Cardiac fibroblast (primary cell): ENCODE measurements around the gene PRTG.

Source experiments
- DNase-seq, 2 donors: peaks; one replicate each; pipeline versions ENCODE4 v3.0.0 to v3.0.0-alpha.2; 2010; ENCODE audit warnings: low read depth in 2 of 2
- H3K4me3 ChIP-seq, 2 donors: replicated peaks in 1 of 2; 1 replicate in 1 of 2; 2 replicates in 1 of 2; pipeline ENCODE4 v1.5.1; 2011; ENCODE audit warnings: low read depth in 2 of 2, low read length in 2 of 2, mild to moderate bottlenecking in 2 of 2, moderate library complexity in 1 of 2
- TF ChIP-seq, protein P1 (sequence below): IDR thresholded peaks from one replicate; pipeline ENCODE4 v1.5.1; 2011; ENCODE audit warnings: low read depth, mild to moderate bottlenecking, low read length, inconsistent platforms

Gene PRTG

DNA sequence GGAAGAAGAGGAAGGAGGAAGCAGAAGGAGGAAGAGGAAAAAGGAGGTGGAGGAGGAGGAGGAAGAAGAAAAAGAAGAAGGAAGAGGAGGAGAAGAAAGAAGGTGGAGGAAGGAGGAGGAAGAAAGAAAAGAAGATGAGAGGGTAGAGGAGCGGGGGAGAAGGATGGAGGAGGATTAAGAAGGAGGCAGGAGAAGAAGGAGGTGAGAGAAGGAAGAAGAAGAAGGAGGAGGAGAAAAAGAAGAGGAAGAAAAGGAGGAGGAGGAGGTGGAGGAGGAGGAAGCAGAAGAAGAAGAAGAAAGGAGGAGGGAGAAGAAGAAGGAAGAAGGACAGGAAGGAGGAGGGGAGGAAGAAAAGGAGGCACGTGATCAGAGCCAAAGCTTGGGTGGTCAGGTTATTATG is 37.3 kb upstream of the PRTG start:
- no peak for DNase-seq
- no peak overlapping the region for H3K4me3 ChIP-seq
- TF ChIP-seq, protein P1, sequence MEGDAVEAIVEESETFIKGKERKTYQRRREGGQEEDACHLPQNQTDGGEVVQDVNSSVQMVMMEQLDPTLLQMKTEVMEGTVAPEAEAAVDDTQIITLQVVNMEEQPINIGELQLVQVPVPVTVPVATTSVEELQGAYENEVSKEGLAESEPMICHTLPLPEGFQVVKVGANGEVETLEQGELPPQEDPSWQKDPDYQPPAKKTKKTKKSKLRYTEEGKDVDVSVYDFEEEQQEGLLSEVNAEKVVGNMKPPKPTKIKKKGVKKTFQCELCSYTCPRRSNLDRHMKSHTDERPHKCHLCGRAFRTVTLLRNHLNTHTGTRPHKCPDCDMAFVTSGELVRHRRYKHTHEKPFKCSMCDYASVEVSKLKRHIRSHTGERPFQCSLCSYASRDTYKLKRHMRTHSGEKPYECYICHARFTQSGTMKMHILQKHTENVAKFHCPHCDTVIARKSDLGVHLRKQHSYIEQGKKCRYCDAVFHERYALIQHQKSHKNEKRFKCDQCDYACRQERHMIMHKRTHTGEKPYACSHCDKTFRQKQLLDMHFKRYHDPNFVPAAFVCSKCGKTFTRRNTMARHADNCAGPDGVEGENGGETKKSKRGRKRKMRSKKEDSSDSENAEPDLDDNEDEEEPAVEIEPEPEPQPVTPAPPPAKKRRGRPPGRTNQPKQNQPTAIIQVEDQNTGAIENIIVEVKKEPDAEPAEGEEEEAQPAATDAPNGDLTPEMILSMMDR: no peak

DNA sequence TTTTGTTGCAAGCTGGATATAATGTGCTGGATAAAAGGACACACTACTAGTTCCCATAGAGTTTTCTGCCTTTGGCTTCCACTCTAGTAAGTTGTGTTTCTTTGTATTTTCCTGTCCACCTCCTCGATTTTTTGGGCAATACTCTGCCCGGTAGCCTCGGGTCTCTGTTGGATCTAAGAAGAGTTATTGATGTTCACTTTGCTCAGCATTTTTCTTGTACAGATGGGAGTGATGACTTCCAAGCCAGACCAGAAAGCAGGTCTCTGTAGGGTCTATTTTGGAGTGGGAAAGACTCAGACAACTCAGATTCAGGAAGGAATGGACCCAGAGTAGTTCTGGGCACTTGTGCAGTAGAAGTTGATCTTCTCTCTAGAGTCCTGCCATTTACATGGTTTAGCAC is 36.0 kb upstream of the PRTG start:
- DNase-seq: no peak
- H3K4me3 ChIP-seq: no peak overlapping the region
- TF ChIP-seq, protein P1: no peak

DNA sequence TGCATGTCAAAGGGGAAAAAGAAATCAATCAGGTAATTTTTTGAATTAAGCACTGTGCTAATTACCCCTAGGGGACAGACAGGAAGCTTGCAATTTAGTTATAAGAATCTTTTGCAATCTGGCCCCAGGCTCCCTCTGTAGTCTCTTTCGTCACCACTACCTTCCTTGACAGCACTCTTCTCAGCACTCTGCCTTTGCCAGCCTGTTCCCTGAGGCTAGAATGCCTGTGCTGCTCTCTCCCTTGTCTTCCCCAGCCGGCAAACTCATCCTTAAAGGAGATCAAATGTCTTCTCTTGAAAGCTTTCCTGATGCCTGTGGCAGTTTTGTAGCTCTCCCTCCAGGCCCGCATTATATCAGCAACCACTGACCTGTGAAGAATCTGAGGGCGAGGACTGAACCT is 32.4 kb upstream of the PRTG start:
- TF ChIP-seq, protein P1: no peak
- no peak for DNase-seq
- H3K4me3 ChIP-seq: no peak overlapping the region

DNA sequence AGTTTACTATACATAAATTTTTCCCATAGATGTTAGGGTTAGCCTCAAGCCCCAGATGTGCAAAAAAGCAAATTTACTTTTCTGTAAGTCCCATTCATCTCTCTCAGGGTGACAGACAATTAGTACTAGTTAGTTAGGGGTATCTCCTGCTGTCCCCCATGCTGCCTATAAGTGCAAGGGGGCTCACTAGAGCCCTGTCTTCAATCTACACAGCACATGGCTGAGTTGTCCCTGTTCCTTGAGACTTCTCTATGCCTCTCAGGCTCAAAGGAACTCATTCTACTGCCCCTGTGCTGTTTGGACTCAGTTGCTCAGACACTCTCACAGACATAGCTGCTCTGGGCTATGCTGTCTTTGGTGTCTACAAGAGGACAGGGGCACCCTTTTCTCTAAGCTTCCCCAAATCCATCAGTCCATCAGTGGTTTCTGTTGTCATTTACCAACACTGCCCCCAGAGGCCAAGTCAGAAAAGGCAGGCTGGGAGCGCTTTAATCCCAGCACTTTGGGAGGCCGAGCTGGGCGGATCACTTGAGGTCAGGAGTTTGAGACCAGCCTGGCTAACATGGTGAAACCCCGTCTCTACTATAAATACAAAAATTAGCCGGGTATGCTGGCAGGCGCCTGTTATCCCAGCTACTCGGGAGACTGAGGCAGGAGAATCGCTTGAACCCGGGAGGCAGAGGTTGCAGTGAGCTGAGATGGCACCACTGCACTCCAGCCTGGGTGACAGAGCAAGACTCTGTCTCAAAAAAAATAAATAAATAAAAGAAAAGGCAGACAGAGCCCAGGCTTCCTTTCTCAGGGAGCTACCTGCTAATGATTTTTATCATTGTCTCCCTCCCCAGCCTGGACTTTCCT is 31.4 kb upstream of the PRTG start:
- peak; percentile 34 to 51 for DNase-seq
- TF ChIP-seq, protein P1: peak; percentile 55
- H3K4me3 ChIP-seq: no peak overlapping the region

DNA sequence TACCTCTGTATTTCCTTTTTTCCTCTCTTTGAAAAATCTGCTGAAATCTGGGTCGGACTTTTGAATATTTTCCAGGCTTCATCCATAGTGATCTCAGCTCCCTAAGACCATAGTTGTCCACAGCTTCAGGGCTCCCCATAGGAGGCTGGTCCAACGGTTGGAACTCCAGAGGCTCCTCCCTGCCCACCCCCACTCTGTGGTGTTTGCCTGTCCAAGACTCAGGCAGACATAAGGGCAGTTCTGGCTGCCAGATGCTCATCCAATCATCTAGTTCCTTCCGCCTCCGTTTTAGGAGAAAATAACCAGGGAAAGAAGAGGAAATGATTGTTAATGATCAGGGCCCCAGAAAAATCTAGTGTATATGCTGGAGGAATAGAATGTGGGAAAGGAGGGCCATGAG is 27.9 kb upstream of the PRTG start:
- H3K4me3 ChIP-seq: no peak overlapping the region
- TF ChIP-seq, protein P1: no peak
- no peak for DNase-seq

DNA sequence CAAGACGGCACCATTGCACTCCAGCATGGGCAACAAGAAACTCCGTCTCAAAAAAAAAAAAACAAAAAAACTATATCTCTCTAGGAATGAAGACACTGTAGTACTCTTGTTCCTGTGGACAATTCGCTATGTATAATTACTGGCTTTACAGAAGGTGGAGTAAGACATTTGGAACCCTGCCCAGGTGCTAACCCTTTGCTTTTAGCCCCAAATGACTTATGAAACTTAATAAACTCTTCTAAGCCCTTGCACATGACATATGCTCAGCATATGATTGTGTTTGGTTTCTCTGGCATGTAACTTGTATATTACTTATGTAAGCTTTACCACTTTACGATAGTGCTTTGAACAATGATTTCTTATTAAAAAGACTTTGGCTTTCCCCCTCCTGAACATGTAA is 27.3 kb upstream of the PRTG start:
- TF ChIP-seq, protein P1: no peak
- H3K4me3 ChIP-seq: no peak overlapping the region
- DNase-seq: peak in 1 of 2 donors; percentile 37
